Germinal center (tissue), 1 donor: Measurements from ENCODE around the gene LEFTY1.
A peak's percentile ranks its signal among the peaks of the same experiment; 100 is the strongest.
"Not testable (repeated sequence)": the region's sequence is repeated elsewhere in the genome, so short reads cannot be mapped to it uniquely, and the experiment has no call there.

Experiments used
- DNase-seq: peaks from one replicate; pipeline ENCODE4 v3.0.0; 2012; ENCODE audit warnings: mixed read lengths, low spot score

LEFTY1 gene

GRCh38 chr1:225888898-225889601 is at the start of gene LEFTY1:
Gene LEFTY1 (minus strand): TSS chr1:225889146. CDS start chr1:225889066, 80 bp downstream.
- DNase-seq: no peak

GRCh38 chr1:225937048-225937968 is 48.4 kb upstream of the LEFTY1 start:
- DNase-seq: no peak

GRCh38 chr1:225936523-225936922 is 47.6 kb upstream of the LEFTY1 start:
- DNase-seq: no peak

- not testable (repeated sequence) for DNase-seq
These were observed 47.1 kb upstream of the LEFTY1 start for GRCh38 chr1:225936086-225936485.

GRCh38 chr1:225934711-225935110 is 45.8 kb upstream of the LEFTY1 start:
- no peak for DNase-seq

- DNase-seq: no peak
These were observed 44.1 kb upstream of the LEFTY1 start for GRCh38 chr1:225933072-225933471.

GRCh38 chr1:225931270-225932136 is 42.6 kb upstream of the LEFTY1 start:
- no peak for DNase-seq

GRCh38 chr1:225930566-225930965 is 41.6 kb upstream of the LEFTY1 start:
- no peak for DNase-seq

GRCh38 chr1:225929462-225929861 is 40.5 kb upstream of the LEFTY1 start:
- not testable (repeated sequence) for DNase-seq

- DNase-seq: no peak
These were observed 39.5 kb upstream of the LEFTY1 start for GRCh38 chr1:225928186-225929175.

GRCh38 chr1:225926551-225927113 is 37.7 kb upstream of the LEFTY1 start:
- DNase-seq: no peak

- peak; percentile 100 for DNase-seq
These were observed 35.0 kb upstream of the LEFTY1 start, which contains the start of gene PYCR2 for GRCh38 chr1:225923692-225924555. Gene PYCR2 (minus strand): TSS chr1:225924250. CDS start chr1:225924110, 140 bp downstream.

GRCh38 chr1:225923381-225923691 is 34.4 kb upstream of the LEFTY1 start:
- no peak for DNase-seq

- no peak for DNase-seq
These were observed 33.1 kb upstream of the LEFTY1 start for GRCh38 chr1:225921734-225922709.

GRCh38 chr1:225919906-225920305 is 31.0 kb upstream of the LEFTY1 start:
- no peak for DNase-seq

- no peak for DNase-seq
These were observed 29.3 kb upstream of the LEFTY1 start for GRCh38 chr1:225918280-225918679.

GRCh38 chr1:225917536-225917935 is 28.6 kb upstream of the LEFTY1 start:
- DNase-seq: no peak

GRCh38 chr1:225917101-225917500 is 28.2 kb upstream of the LEFTY1 start:
- no peak for DNase-seq
